ENCODE results near the gene CFAP221. TPM values are rescaled to one million over a fixed set of nuclear protein-coding genes. Genes with fewer than 3 reads are reported as not detected.

CFAP221 gene
- total and polyA plus RNA-seq, 12 donors = 0.14 to 2.5 (median 1.4) TPM; not detected in 1

GRCh38 chr2:119678021-119678656, 133.9 kb downstream of the CFAP221 start:
- DNase-seq = no peak
- Histone ChIP-seq H3K4me1 (peaks cover 0 to 13% (median 9%) of the 10 kb centered on the region in 9 donors), H3K36me3 (peaks cover 0 to 15% (median 0%) of the 10 kb centered on the region in 9 donors), H3K4me3 (peak overlapping the region in 1 of 10 donors; percentile 83), H3K27me3 (no peaks in the 10 kb centered on the region), H3K9me3 (no peaks in the 10 kb centered on the region), H3K27ac (no peak overlapping the region)
- no peak for TF ChIP-seq CTCF (IDR thresholded peaks at IDR 0.05)
- ATAC-seq = peak in 2 of 8 donors; percentile 4 to 5
- WGBS, 2 donors = 79 to 80% methylated on average over 18 to 19 of the region's 19 CpGs
- intact Hi-C loops (cut with DNase I) = no loop called here

GRCh38 chr2:119679526-119679837, 135.2 kb downstream of the CFAP221 start:
- DNase-seq (no peak), ATAC-seq (no peak)
- Histone ChIP-seq H3K27ac (peak overlapping the region in 4 of 10 donors; percentile 42 to 80 (median 46)), H3K9me3 (no peaks in the 10 kb centered on the region), H3K27me3 (no peaks in the 10 kb centered on the region), H3K36me3 (peaks cover 0 to 15% (median 0%) of the 10 kb centered on the region in 9 donors), H3K4me3 (peak overlapping the region; percentile 63 to 92 (median 81)), H3K4me1 (peaks cover 0 to 13% (median 9%) of the 10 kb centered on the region in 9 donors)
- intact Hi-C loops (cut with DNase I) = no loop called here
- WGBS, 2 donors = 7 to 8% methylated on average over 9 of the region's 9 CpGs
- no peak for TF ChIP-seq CTCF (IDR thresholded peaks at IDR 0.05)

- intact Hi-C loops (cut with DNase I) = no loop called here
- ATAC-seq (no peak), DNase-seq (no peak)
- H3K27me3 ChIP-seq = no peaks in the 10 kb centered on the region
- TF ChIP-seq CTCF (IDR thresholded peaks at IDR 0.05) = no peak
- H3K4me3 ChIP-seq = peak overlapping the region; percentile 63 to 92 (median 81)
- WGBS, 2 donors = 80 to 88% methylated on average over 2 of the region's 2 CpGs
- H3K9me3 ChIP-seq = no peaks in the 10 kb centered on the region
- H3K27ac ChIP-seq = peak overlapping the region in 1 of 10 donors; percentile 80
- peaks cover 0 to 13% (median 9%) of the 10 kb centered on the region in 9 donors for H3K4me1 ChIP-seq
- peaks cover 0 to 15% (median 0%) of the 10 kb centered on the region in 9 donors for H3K36me3 ChIP-seq
Observed at GRCh38 chr2:119679846-119680245, 135.6 kb downstream of the CFAP221 start.

- no peak for TF ChIP-seq CTCF (IDR thresholded peaks at IDR 0.05)
- Histone ChIP-seq H3K27me3 (no peaks in the 10 kb centered on the region), H3K4me3 (no peak overlapping the region), H3K9me3 (no peaks in the 10 kb centered on the region), H3K4me1 (peaks cover 0 to 13% (median 9%) of the 10 kb centered on the region in 9 donors), H3K36me3 (peaks cover 0 to 15% (median 0%) of the 10 kb centered on the region in 9 donors), H3K27ac (no peak overlapping the region)
- DNase-seq (no peak), ATAC-seq (no peak)
- intact Hi-C loops (cut with DNase I) = no loop called here
- WGBS, 2 donors = 97 to 98% methylated on average over 13 of the region's 13 CpGs
Observed at GRCh38 chr2:119680457-119681202, 136.4 kb downstream of the CFAP221 start.

Measured in heart right ventricle (tissue), 16 donors.